Kidney epithelial cell (primary cell): ENCODE measurements around the gene DLG2. TPM values are rescaled to one million over a fixed set of nuclear protein-coding genes. Genes with fewer than 3 reads are reported as not detected.

Source experiments
- DNase-seq: peaks from one replicate; pipeline ENCODE4 v3.0.0-alpha.2; 2010; ENCODE audit warnings: low read depth
- H3K27me3 ChIP-seq: 2 replicates; pipeline ENCODE4 v1.6.0; 2011; ENCODE audit warnings: low read length; ENCODE audit not compliant: control insufficient read depth, insufficient read depth
- H3K36me3 ChIP-seq: 2 replicates; pipeline ENCODE4 v1.5.1; 2011; ENCODE audit warnings: low read length; ENCODE audit not compliant: control insufficient read depth, insufficient read depth
- H3K4me3 ChIP-seq: 2 replicates; pipeline ENCODE4 v1.5.1; 2011; ENCODE audit warnings: low read depth, mild to moderate bottlenecking, control low read depth, low read length
- CTCF ChIP-seq: IDR thresholded peaks from 2 replicates; pipeline ENCODE4 v1.5.1; 2011; ENCODE audit warnings: mild to moderate bottlenecking, moderate library complexity, low read length, control low read depth, inconsistent platforms; ENCODE audit not compliant: insufficient read depth, poor library complexity, severe bottlenecking
- total RNA-seq: library from RNA; depleted of rRNA; stranded (reverse); fragments of >200 nt; gene quantifications from 2 replicates; pipeline ENCODE4 v1.2.3, GENCODE V29; 2015

The DLG2 gene
- total RNA-seq, 1 donor from 2014 or later: 0.75 TPM

DNA sequence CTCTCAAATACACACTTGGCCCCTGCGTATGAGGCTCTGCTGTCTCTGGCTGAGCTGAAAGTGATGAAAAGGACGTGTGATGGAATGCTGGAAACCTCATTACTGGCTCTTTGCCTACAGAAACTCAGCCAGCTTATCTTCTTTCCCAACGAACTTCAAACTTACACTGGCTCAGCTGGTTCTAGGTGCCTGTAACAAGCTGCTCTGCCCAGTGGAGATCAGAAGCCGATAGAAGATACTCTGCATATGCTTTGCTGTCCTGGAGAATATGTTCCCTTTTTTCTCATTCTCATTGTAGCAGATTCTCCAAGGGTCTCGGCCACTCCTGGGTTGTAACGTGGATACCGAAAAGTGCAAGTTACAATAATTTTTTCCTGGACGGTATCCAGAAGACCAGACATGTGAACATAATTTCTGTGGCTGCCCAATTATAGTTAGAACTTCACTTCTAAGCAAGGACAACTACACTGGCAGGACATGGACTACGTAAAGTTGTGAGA, 1935.6 kb downstream of the DLG2 start:
- Histone ChIP-seq H3K36me3 (no peaks in the 10 kb centered on the region), H3K4me3 (no peak overlapping the region), H3K27me3 (no peaks in the 10 kb centered on the region)
- no peak for DNase-seq
- TF ChIP-seq CTCF: no peak

- no peak for DNase-seq
- no peak for TF ChIP-seq CTCF
- no peak overlapping the region for H3K4me3 ChIP-seq
Observed at GRCh38 chr11:83689144-83689780, 1937.9 kb downstream of the DLG2 start.

DNA sequence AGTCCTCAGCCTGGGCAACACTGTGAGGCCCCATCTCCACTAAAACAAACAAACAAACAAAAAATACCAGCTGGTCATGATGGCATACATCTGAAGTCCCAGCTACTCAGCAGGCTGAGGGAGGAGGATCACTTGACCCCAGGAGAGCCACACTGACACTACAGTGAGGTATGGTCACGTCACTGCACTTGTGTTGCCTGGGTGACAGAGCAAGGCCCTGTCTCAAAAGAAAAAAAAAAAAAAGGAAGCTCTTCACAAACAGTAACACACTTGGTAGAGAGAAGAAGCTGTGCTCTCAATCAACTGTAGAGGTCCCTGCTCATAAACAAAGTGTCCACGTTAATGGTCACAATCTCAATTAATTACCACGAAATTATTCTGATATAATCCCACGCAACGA, 1939.4 kb downstream of the DLG2 start:
- TF ChIP-seq CTCF: no peak
- no peak for DNase-seq
- Histone ChIP-seq H3K27me3 (no peaks in the 10 kb centered on the region), H3K4me3 (no peak overlapping the region), H3K36me3 (no peaks in the 10 kb centered on the region)

More at GRCh38 chr11:83689144-83689780, 1937.9 kb downstream of the DLG2 start:
- H3K36me3 ChIP-seq: no peaks in the 10 kb centered on the region
- H3K27me3 ChIP-seq: no peaks in the 10 kb centered on the region

DNA sequence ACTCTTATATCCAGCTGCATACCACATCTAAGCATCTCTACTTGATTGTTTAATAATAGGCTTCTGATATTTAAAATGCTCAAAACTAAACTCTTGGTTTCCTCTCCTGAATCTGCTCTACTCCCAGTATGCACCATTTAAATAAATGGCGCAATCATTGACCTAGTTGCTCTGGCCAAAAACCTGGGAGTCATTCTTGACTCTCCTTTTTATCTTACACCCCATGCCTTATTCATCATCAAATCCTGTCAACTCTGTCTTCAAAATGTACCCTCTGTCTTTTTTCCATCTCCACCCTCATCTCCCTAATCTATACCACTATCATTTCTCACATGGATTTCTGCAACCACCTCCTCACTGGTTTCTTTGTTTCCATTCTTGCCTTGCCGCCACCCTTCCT, 1941.4 kb downstream of the DLG2 start:
- no peak for DNase-seq
- TF ChIP-seq CTCF: no peak
- Histone ChIP-seq H3K36me3 (no peaks in the 10 kb centered on the region), H3K27me3 (peaks cover 2% of the 10 kb centered on the region), H3K4me3 (no peak overlapping the region)

DNA sequence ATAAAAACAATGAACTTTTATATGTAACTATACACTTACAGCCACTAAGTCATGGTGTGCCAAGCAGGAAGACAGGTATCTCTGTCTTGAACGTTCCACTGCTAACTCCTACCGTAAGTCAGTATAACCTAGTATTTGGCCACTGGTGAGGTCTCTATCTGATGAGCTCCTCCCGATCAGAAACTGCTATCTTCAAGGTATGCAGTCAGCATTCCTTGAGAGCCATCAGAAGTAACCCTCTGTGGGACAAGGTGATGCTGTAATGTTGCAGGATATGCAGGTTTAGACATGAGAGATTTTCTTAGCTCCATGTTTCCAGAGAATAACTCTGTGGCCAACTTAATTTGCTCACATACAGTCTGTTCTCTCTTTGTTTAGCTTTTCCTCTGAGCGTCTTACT, 1943.1 kb downstream of the DLG2 start:
- Histone ChIP-seq H3K36me3 (no peaks in the 10 kb centered on the region), H3K4me3 (no peak overlapping the region), H3K27me3 (peaks cover 2% of the 10 kb centered on the region)
- no peak for DNase-seq
- no peak for TF ChIP-seq CTCF

DNA sequence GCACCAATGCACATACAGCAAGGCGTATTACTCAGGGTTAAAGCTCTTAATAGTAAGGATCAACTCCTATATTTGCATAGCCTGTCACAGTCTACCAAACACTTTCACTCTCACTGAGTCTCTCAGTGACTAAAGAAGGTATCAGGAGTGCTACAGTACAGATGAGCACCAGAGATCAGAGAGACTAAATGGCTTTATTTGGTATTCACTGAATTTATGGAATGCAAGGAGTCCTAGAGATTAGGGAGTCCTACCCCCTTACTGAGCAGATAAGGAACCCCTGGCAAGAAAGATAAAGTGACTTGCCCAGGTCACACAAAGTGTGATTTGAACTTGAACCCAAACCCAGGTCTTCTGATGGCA, 1944.6 kb downstream of the DLG2 start:
- TF ChIP-seq CTCF: no peak
- Histone ChIP-seq H3K4me3 (no peak overlapping the region), H3K36me3 (no peaks in the 10 kb centered on the region), H3K27me3 (peaks cover 2% of the 10 kb centered on the region)
- DNase-seq: no peak
